ENCODE measurements around the gene SLC22A3. TPM values are rescaled to one million over a fixed set of nuclear protein-coding genes. Genes with fewer than 3 reads are reported as not detected.

Gene SLC22A3
- total and polyA plus RNA-seq, 2 of the 4 experiments (the other 2 are of a cell fraction): not detected

DNA sequence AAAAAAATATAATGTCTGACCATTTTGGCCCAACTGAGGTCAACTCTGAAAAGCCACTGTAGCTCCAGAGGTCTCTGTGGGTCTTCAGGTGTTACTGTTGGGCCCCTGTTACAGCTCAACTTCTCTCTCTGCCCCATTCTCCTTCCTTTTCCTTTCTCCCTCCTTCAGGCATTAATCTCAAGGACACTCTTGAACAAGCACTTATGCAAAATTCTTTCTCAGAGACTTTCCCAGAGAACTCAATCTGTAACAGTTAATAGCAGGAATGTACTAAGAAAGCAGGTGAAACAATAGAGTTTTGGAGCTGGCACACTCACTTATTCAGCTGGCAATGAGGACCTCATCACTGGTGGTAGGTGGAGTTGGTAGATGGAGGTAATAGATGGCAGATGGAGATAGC is 31.9 kb upstream of the SLC22A3 start:
- H4K20me1 ChIP-seq (ENCODE audit: insufficient read depth, low read length): no peaks in the 10 kb centered on the region

More for the DNA sequence above, 31.9 kb upstream of the SLC22A3 start:
- Histone ChIP-seq H3K18ac (ENCODE audit: low read depth, low read length) (no peak overlapping the region), H2AK5ac (ENCODE audit: low read depth, low read length) (no peak overlapping the region), H2AK9ac (replicated peaks; ENCODE audit: low read depth, low read length, poor library complexity) (no peak overlapping the region), H3K14ac (replicated peaks; ENCODE audit: low read depth, low read length) (no peak overlapping the region), H3K56ac (ENCODE audit: extremely low read depth, insufficient read depth, low read length) (no peak overlapping the region), H2BK15ac (ENCODE audit: low read depth, low read length) (no peak overlapping the region), H3K4me1 (ENCODE audit: control insufficient read depth, insufficient read depth, low read length) (no peaks in the 10 kb centered on the region), H3K4me2 (ENCODE audit: low read depth, low read length) (no peak overlapping the region), H2BK5ac (ENCODE audit: low read depth, low read length, poor library complexity, severe bottlenecking) (no peak overlapping the region), H4K91ac (ENCODE audit: insufficient read depth, low read depth, low read length) (no peak overlapping the region), H3K4me3 (ENCODE audit: insufficient read depth, low read depth, low read length) (no peak overlapping the region), H3K79me1 (ENCODE audit: low read depth in 1 of 2, low read length in 2 of 2) (no peaks in the 10 kb centered on the region), H3K9me1 (ENCODE audit: insufficient read depth, low read length) (no peaks in the 10 kb centered on the region), H3K27me3 (ENCODE audit: control insufficient read depth, insufficient read depth, low read length) (no peaks in the 10 kb centered on the region), H3K36me3 (ENCODE audit: control insufficient read depth, insufficient read depth, low read length) (no peaks in the 10 kb centered on the region), H3K23ac (ENCODE audit: low read depth, low read length) (no peak overlapping the region), H3K27ac (ENCODE audit: insufficient read depth, low read length) (no peak overlapping the region), H3K9me3 (ENCODE audit: control insufficient read depth, insufficient read depth, low read length) (peaks cover 6% of the 10 kb centered on the region), H4K8ac (ENCODE audit: low read depth in 2 of 2, low read length in 2 of 2) (no peak overlapping the region), H2BK120ac (ENCODE audit: low read depth, low read length) (no peak overlapping the region), H2BK20ac (ENCODE audit: low read depth, low read length) (no peak overlapping the region), H3K4ac (ENCODE audit: low read depth, low read length) (no peak overlapping the region), H3K9ac (ENCODE audit: low read depth, low read length) (no peak overlapping the region), H4K5ac (ENCODE audit: low read depth, low read length) (no peak overlapping the region), H2AFZ (replicated peaks; ENCODE audit: low read length, poor library complexity) (no peak overlapping the region)
- in situ Hi-C loops (cut with MboI; ENCODE audit: low sequenced_read_pairs) (no loop called here), intact Hi-C loops (cut with micrococcal nuclease) (no loop called here), dilution Hi-C loops (cut with HindIII; ENCODE audit: low sequenced_read_pairs, unreplicated experiment) (no loop called here)
- ChIA-PET CTCF (no interaction called here), POLR2A (ENCODE audit: unreplicated experiment) (no interaction called here)
- ATAC-seq (ENCODE audit: low read depth) (no peak), DNase-seq (no peak)
- TF ChIP-seq, protein P1, sequence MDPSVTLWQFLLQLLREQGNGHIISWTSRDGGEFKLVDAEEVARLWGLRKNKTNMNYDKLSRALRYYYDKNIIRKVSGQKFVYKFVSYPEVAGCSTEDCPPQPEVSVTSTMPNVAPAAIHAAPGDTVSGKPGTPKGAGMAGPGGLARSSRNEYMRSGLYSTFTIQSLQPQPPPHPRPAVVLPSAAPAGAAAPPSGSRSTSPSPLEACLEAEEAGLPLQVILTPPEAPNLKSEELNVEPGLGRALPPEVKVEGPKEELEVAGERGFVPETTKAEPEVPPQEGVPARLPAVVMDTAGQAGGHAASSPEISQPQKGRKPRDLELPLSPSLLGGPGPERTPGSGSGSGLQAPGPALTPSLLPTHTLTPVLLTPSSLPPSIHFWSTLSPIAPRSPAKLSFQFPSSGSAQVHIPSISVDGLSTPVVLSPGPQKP (IDR thresholded peaks at IDR 0.05; ENCODE audit: borderline replicate concordance, low read depth, low read length): no peak
- TF ChIP-seq POLR2A (IDR thresholded peaks at IDR 0.05; ENCODE audit: low read depth, low read length) (no peak), MXI1 (IDR thresholded peaks at IDR 0.05; ENCODE audit: borderline replicate concordance, low read depth, low read length) (no peak), MAZ (IDR thresholded peaks at IDR 0.05; ENCODE audit: borderline replicate concordance, low read depth, low read length) (no peak), BHLHE40 (IDR thresholded peaks at IDR 0.05; ENCODE audit: low read depth, low read length) (no peak), SMC3 (IDR thresholded peaks at IDR 0.05; ENCODE audit: low read depth, low read length) (no peak), CEBPB (IDR thresholded peaks at IDR 0.05; ENCODE audit: low read depth, low read length) (no peak), CHD1 (IDR thresholded peaks at IDR 0.05; ENCODE audit: low read depth, low read length) (no peak), RAD21 (IDR thresholded peaks at IDR 0.05; ENCODE audit: low read length) (no peak), RCOR1 (IDR thresholded peaks at IDR 0.05; ENCODE audit: insufficient replicate concordance, low read length) (no peak), NFE2L2 (IDR thresholded peaks at IDR 0.05; ENCODE audit: low read depth, low read length) (no peak), FOS (IDR thresholded peaks at IDR 0.05; ENCODE audit: low read depth, low read length) (no peak), MAFK (IDR thresholded peaks at IDR 0.05; ENCODE audit: low read depth, low read length) (no peak), RFX5 (IDR thresholded peaks at IDR 0.05; ENCODE audit: low read depth, low read length) (no peak)
- TF ChIP-seq, protein P2, sequence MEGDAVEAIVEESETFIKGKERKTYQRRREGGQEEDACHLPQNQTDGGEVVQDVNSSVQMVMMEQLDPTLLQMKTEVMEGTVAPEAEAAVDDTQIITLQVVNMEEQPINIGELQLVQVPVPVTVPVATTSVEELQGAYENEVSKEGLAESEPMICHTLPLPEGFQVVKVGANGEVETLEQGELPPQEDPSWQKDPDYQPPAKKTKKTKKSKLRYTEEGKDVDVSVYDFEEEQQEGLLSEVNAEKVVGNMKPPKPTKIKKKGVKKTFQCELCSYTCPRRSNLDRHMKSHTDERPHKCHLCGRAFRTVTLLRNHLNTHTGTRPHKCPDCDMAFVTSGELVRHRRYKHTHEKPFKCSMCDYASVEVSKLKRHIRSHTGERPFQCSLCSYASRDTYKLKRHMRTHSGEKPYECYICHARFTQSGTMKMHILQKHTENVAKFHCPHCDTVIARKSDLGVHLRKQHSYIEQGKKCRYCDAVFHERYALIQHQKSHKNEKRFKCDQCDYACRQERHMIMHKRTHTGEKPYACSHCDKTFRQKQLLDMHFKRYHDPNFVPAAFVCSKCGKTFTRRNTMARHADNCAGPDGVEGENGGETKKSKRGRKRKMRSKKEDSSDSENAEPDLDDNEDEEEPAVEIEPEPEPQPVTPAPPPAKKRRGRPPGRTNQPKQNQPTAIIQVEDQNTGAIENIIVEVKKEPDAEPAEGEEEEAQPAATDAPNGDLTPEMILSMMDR (conservative IDR thresholded peaks at IDR 0.05; ENCODE audit: low read depth, low read length): no peak
- TF ChIP-seq, protein P3, sequence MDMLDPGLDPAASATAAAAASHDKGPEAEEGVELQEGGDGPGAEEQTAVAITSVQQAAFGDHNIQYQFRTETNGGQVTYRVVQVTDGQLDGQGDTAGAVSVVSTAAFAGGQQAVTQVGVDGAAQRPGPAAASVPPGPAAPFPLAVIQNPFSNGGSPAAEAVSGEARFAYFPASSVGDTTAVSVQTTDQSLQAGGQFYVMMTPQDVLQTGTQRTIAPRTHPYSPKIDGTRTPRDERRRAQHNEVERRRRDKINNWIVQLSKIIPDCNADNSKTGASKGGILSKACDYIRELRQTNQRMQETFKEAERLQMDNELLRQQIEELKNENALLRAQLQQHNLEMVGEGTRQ (IDR thresholded peaks at IDR 0.05; ENCODE audit: low read depth, low read length): no peak
- no TSS peak for BruUV-seq (replicated peaks)
